Measurements from ENCODE around the gene PDS5B. TPM values are rescaled to one million over a fixed set of nuclear protein-coding genes. Genes with fewer than 3 reads are reported as not detected.
A peak's percentile ranks its signal among the peaks of the same experiment; 100 is the strongest.

PDS5B gene
- total and polyA plus RNA-seq, 9 of the 15 experiments (the other 6 are each of a cell fraction or from before 2014, with no cell fraction given): 6.2 to 23.7 (median 13.1) TPM

GRCh38 chr13:32610977-32611376, 24.7 kb downstream of the PDS5B start (continued):
- peak; percentile 44 for TF ChIP-seq MAFG (tag; conservative IDR thresholded peaks at IDR 0.05)
- TF ChIP-seq SRF (CRISPR knock-in tag; IDR thresholded peaks at IDR 0.05): no peak
- TF ChIP-seq, protein P1, sequence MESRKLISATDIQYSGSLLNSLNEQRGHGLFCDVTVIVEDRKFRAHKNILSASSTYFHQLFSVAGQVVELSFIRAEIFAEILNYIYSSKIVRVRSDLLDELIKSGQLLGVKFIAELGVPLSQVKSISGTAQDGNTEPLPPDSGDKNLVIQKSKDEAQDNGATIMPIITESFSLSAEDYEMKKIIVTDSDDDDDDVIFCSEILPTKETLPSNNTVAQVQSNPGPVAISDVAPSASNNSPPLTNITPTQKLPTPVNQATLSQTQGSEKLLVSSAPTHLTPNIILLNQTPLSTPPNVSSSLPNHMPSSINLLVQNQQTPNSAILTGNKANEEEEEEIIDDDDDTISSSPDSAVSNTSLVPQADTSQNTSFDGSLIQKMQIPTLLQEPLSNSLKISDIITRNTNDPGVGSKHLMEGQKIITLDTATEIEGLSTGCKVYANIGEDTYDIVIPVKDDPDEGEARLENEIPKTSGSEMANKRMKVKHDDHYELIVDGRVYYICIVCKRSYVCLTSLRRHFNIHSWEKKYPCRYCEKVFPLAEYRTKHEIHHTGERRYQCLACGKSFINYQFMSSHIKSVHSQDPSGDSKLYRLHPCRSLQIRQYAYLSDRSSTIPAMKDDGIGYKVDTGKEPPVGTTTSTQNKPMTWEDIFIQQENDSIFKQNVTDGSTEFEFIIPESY (CRISPR knock-in tag; IDR thresholded peaks at IDR 0.05): no peak
- no peak for TF ChIP-seq ZNF717 (CRISPR knock-in tag; IDR thresholded peaks at IDR 0.05)
- no peak for TF ChIP-seq PRDM10 (IDR thresholded peaks at IDR 0.05; ENCODE audit: partially characterized antibody)
- TF ChIP-seq, protein P2, sequence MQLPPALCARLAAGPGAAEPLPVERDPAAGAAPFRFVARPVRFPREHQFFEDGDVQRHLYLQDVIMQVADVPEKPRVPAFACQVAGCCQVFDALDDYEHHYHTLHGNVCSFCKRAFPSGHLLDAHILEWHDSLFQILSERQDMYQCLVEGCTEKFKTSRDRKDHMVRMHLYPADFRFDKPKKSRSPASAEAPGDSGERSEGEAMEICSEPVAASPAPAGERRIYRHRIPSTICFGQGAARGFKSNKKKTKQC (CRISPR knock-in tag; IDR thresholded peaks at IDR 0.05): no peak
- TF ChIP-seq PHB2 (IDR thresholded peaks at IDR 0.05; ENCODE audit: low read depth): no peak
- no peak for TF ChIP-seq HMGXB4 (CRISPR knock-in tag; IDR thresholded peaks at IDR 0.05)
- TF ChIP-seq RBFOX2 (IDR thresholded peaks at IDR 0.05; ENCODE audit: low read depth, low read length): no peak
- TF ChIP-seq NFE2L1 (tag; IDR thresholded peaks at IDR 0.05; ENCODE audit: borderline replicate concordance, low read depth): 0 out of 2 replicates have a peak, but pooled peaks have one; percentile 16
- no peak for TF ChIP-seq KLF10 (CRISPR knock-in tag; IDR thresholded peaks at IDR 0.05)
- no peak for TF ChIP-seq MYC (IDR thresholded peaks at IDR 0.05; ENCODE audit: low read depth, low read length)
- TF ChIP-seq MYC (CRISPR knock-in tag; IDR thresholded peaks at IDR 0.05; ENCODE audit: borderline replicate concordance, low read depth): no peak
- TF ChIP-seq CGGBP1 (CRISPR knock-in tag; IDR thresholded peaks at IDR 0.05): no peak
- no peak for TF ChIP-seq E2F3 (CRISPR knock-in tag; IDR thresholded peaks at IDR 0.05)
- TF ChIP-seq NR4A1 (CRISPR knock-in tag; IDR thresholded peaks at IDR 0.05): no peak
- TF ChIP-seq NR4A1 (tag; IDR thresholded peaks at IDR 0.05): no peak
- no peak for TF ChIP-seq GTF2F1 (IDR thresholded peaks at IDR 0.05; ENCODE audit: low read depth, low read length)
- TF ChIP-seq ZNF124 (CRISPR knock-in tag; IDR thresholded peaks at IDR 0.05): no peak
- TF ChIP-seq ZNF316 (IDR thresholded peaks at IDR 0.05): peak; percentile 80
- TF ChIP-seq RAD21 (CRISPR knock-in tag; conservative IDR thresholded peaks at IDR 0.05 in 1 of 2, IDR thresholded peaks at IDR 0.05 in 1 of 2): no peak
- TF ChIP-seq FUS (optimal IDR thresholded peaks at IDR 0.05; ENCODE audit: low read depth, low read length): no peak
